HG03196 (cell line): ENCODE data around the gene GTF2IRD1.
"Not testable (repeated sequence)": the region's sequence is repeated elsewhere in the genome, so short reads cannot be mapped to it uniquely, and the experiment has no call there.

ENCODE experiments used
- ATAC-seq: cut with Tn5 transposase; IDR thresholded peaks from one replicate; pipeline ENCODE4 v1.9.1; 2021; ENCODE audit not compliant: unreplicated experiment

The GTF2IRD1 gene

DNA sequence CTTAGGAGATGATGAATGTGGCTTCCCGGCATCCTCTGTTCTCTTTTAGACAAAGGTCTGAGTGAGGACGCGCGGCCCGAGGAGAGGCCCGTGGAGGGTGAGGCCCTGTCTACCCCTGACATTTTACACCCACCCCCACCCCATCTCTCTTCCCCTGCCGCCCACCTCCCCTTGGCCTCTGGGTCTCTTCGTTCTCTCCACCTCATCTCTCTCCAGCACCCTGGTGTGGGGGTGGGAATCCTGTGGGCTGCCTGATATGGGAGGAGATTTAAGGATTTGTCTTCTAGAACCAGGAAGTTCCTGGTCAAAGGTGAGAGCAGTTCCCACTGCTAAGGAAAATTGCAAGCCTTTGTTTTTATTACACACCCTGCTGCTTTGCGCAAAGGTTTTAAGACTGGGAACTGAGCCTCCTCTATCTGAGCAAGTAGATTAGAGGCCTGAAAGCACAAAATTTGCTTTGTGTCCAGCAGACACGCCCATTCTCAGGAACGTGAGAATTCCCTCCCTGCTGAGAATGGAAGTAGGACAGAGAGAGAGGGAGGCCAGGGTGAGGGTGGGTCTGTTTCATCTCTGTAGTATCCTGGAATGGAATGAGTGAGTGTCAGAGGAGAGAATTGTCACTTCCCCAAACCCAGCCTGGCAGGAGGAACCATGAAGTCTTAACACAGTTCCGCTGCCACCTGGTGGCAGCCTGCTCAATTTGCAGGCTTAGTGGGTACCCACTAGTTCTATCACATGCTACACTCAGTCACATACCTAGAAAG lies 91.2 kb downstream of the GTF2IRD1 start:
- ATAC-seq: no peak

DNA sequence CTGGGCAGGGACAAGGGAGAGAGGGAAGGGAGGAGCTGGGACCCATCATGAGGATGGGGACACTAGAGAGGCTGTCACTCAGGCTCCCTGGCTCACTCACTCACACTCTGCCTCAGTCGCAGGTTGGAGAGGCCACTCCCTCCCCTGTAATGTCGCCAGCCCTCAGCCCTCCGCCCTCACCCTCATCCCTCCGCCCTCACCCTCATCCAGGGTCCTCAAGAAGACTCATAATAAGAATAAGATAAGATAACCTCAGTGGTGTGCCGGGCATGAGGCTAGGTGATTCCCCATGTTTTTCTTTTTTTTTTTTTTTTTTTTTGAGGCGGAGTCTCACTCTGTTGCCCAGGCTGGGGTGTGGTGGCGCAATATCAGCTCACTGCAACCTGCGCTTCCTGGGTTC lies 92.2 kb downstream of the GTF2IRD1 start:
- ATAC-seq: no peak

DNA sequence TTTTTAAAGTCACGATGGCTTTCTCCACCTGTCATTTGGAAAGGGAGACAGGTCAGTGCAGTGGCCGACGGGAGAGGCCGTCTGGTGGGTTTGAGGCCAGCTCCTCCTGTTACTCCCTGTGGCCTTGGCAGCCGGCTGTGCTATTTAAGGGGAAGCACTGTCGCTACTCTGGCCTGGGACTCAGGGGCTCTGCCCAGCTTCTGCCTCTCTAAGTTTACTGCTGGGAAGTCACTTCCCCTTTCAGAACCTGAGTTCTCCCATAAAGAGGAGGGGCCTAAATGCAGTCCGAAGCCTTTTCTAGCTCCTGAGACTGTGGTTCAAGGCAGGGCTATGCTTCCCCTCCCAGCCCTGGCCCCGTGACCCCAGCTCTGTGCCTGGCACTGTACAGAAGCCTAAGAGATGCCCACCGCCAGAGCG lies 99.9 kb downstream of the GTF2IRD1 start:
- ATAC-seq: not testable (repeated sequence)

DNA sequence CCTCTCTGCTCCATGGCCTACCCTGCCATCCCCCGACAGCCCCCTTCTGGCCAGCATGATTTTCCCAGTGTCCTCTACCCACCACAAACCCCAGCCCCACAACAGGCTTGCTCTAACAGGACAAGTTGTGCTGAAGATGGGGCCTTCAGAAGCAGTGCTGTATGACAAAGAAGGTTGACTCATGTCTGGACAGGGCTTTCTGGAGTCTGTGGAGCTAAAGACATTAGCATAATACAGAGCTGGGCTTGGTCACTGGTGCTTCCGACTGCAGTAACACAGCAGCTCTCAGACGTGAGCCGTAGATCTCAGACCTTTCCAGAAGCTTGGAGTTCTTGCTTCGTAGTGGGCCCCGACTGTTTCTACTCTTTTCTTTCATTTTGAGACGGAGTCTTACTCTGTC lies 100.5 kb downstream of the GTF2IRD1 start:
- no peak for ATAC-seq

DNA sequence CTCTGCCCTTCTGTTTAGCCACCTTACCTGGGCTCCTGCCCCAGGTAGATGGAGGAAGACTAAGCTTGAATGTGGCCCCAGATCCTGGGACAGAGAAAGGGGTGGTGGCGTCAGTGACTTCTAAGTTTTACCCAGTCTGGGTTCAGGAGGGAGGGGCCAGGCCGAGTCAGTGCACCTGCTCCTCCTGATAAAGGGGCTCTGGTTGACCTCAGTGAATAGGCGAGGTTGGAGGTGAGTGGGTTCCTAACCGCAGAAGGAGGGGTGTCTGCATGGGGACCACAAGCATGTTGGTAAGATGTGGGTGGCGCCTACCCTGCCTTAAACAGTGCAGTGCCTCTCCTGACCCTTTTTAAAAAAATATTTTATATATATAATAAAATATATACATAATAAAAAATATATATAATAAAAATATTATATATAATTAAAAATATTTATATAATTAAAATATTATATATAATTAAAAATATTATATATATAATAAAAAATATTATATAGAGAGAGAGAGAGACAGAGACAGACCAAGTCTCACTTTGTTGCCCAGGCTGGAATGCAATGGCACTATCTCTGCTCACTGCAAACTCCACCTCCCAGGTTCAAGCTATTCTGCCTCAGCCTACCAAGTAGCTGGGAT lies 106.5 kb downstream of the GTF2IRD1 start:
- ATAC-seq: no peak

DNA sequence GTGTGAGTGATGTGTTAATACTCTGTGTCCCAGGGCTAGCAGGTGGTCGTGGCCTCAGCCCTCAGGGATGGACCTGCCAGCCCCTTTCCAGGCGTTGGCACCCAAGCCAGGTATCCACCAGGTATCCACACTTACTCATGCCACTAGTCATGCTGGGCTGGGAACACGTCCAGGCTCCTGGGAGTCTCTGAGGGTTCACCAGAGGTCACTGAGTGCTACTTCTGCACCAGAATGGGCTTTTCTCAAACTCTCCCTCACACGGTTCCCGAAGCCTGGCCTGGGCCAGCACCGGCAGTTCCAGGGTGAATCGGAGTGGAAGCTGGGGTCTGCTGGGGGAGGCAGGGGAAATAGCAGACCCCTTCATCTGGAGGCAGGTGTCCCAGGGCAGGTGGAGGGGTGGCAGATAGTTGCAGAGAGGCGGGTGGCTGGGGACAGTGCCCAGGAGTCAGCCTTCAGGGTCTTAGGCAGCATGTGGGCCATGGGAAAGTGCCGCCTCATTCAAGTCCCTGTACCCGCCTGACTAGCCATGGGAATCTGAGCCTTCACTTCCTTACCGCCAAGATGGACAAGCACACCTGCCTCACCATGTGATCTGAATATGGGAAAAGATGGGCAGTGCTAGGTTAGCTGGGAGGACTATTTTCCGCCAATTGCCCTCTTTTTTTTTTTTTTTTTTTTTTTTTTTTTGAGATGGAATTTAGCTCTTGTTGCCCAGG lies 108.3 kb downstream of the GTF2IRD1 start:
- no peak for ATAC-seq

DNA sequence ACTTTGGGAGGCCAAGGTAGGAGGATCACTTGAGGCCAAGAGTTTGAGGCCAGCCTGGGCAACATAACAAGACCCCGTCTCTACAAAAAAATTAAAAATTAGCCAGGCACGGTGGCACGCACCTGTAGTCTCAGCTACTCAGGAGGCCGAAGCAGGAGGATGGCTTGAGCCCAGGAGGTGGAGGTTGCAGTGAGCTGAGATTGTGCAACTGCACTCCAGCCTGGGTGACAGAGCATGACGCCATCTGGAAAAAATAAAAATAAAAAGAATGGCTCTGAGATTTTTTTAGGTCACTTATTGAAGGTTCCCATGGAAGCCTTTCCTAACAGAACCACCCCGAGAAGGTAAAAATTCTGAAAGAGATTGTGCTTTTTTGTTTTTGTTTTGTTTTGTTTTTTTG lies 109.9 kb downstream of the GTF2IRD1 start:
- not testable (repeated sequence) for ATAC-seq

DNA sequence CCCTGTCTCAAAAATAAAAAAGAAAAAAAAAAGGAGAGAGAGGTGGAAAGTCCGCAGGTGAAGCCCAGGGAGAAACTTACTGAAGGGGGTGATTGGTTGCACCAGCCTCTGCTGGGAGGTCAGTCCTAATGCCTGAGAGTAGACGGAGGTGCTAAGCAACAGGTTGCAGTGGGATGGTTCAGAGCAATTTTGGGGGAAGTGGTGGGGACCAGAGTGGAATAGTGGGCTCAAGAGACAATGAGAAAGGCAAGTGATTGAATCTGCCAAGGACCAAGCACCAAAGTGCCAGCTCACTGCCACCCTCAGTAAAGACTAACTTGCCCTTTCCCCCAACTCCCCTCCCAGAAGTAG lies 113.6 kb downstream of the GTF2IRD1 start:
- no peak for ATAC-seq

DNA sequence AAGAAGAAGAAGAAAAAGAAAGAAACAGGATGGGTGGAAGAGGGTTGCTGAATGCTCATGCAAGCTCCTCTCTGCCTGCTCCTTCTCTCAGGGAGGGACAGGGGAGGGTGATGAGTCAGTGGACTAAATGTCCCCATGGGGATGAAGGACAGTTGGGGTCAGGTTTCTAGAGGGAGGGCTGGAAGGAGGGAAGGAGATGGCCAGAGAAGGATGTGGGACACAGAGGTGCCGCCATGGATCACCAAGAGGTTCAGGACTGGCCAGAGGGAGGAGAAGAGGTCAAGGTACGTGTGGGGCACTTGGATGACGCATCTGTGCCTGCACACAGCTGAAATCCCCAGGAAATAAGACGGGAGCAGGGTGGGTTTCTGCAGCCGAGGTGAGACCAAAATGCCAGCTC lies 115.0 kb downstream of the GTF2IRD1 start:
- no peak for ATAC-seq

DNA sequence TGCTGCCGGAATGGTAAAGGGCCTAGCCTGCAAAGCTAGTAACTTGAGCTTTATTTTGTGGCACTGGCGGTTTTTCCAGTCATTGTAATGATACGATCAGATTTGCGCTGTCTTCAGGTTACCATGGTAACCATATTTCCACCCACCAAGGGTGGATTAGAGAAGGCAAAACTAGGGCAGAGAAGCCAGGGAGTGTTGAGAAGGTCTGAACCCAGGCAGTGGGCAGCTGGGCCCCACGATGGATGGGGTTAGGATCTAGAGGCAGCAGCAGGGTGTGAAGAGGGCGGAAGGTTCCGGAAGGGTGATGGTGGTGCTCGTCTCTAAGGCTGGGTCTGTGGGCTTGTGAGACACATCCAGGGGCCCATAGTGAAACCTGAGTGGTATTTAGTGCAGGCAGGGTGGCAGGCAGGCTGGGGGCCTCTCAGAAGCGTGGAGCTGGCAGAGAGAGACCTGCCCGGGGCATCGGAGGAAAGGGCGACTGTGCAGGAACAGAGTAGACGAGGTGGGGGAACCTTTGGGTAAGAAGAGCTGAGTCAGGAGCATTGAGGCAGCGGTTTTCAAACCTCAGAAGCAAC lies 115.9 kb downstream of the GTF2IRD1 start:
- ATAC-seq: no peak

DNA sequence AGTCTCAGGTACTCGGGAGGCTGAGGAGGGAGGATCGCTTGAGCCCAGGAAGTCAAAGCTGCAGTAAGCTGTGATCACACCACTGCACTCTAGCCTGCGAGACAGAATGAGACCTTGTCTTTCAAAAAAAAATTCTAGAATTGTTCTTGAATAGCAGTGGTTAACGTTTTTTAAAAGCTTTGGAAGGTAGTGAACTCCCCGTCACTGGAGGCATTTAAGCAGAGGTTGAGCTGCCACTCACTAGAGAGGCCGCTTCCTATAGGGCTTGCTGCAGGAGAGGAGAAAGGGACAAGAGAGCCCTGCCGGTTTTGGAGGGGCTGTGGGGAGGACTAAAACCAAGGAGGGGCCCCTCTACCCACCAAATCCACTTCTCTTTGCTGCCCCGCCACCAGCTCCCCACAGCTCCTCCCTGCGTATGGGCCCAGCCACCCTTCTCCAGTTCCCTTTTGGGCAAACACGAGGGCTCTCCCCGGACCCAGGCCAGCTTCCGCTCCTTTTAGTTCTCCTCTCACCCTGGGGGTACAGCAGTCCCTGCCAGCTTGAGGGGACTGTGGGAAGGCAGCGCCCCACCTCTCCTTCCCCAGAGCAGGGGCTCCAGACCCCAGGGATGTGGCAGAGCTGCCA lies 116.9 kb downstream of the GTF2IRD1 start:
- ATAC-seq: no peak

DNA sequence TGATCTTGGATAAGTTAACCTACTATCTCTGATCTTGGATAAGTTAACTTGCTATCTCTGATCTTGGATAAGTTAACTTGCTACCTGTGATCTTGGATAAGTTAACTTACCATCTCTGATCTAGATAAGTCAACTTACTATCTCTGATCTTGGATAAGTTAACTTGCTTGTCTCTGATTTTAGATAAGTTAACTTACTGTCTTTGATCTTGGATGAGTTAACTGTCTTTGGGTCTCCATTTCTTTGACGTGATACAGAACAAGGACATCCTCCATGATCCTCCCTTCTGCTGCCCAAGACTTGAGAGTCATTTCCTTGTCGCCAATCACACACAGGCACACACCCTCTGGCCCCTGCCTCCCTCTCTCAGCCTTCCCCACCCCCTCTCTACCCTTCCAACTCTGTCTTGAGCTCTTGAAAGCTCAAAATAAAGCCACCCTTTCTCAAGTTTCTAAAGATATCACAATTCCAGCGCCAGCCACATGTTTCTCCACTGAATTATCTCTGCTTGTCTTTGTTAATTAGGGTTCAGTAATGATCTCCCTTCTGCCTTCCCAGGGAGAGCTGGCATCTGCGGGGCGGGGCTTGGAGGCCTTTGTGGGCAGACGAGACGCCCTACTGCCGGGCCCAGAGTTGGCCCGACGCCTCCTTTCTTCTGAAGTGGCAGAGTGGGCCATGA lies 118.7 kb downstream of the GTF2IRD1 start:
- ATAC-seq: no peak

DNA sequence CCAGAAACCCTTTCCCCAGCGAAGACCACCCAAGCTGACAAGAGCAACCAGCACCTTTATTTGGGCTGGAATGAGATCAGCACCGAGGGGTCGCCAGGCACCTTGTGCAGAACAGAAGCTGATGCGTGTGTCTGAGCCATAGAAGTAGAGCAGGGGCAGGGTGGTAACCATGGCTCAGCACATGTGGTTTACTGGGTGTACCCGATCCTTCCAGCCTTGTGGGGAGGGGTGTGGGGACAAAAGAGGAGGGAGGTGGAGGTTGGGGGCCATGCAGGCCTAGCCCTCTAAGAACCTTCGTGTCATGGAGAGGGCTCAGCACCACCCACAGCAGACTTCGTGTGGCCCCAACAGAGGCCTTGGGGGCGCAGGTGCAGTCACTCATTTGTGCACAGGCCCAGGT lies 119.8 kb downstream of the GTF2IRD1 start:
- ATAC-seq: no peak

DNA sequence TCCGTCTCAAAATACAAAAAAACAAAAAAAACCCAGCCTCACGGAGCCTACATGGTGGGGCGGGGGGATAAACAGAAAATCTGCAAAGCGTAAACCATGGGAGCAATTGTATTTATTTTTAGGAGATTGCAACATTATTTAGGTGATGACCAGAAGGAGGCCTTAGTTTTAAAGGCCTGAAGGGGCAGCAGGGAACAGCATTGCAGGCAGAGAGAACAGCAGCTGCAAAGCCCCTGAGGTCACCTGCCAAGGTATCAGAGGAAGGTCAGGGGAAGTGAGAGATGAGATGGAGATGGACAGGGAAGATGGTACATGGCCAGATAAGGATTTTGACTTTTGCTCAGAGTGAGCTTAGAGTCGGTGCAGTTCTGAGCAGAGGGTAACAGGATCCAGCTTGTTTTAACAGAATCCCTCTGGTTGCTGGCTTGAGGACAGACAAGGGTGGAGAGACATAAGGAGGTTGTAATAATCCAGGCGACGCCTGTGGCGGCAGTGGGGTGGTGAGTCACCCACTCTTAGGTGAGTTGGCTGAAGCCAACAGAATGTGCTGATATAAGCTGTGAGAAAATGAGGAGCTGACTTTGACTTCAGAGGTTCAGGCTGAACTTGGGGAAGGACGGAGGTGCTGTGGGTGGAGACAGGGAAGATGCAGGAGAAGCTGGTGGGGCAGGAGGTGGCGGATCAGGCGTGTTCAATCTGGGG lies 121.5 kb downstream of the GTF2IRD1 start:
- ATAC-seq: no peak

DNA sequence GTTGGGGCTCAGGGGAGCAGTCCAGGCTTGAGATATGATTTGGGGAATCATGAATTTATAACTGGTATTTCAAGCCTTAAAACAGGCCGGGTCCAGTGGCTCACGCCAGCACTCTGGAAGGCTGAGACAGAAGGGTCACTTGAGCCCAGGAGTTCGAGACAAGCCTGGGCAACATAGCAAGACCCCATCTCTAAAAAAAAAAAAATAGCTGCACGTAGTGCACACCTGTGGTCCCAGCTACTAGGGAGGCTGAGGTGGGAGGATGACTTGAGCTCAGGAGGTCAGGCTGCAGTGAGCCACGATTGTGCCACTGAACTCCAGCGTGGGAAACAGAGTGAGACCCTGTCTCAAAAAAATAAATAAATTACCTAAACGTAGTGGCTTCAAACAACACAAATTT lies 122.1 kb downstream of the GTF2IRD1 start:
- no peak for ATAC-seq

DNA sequence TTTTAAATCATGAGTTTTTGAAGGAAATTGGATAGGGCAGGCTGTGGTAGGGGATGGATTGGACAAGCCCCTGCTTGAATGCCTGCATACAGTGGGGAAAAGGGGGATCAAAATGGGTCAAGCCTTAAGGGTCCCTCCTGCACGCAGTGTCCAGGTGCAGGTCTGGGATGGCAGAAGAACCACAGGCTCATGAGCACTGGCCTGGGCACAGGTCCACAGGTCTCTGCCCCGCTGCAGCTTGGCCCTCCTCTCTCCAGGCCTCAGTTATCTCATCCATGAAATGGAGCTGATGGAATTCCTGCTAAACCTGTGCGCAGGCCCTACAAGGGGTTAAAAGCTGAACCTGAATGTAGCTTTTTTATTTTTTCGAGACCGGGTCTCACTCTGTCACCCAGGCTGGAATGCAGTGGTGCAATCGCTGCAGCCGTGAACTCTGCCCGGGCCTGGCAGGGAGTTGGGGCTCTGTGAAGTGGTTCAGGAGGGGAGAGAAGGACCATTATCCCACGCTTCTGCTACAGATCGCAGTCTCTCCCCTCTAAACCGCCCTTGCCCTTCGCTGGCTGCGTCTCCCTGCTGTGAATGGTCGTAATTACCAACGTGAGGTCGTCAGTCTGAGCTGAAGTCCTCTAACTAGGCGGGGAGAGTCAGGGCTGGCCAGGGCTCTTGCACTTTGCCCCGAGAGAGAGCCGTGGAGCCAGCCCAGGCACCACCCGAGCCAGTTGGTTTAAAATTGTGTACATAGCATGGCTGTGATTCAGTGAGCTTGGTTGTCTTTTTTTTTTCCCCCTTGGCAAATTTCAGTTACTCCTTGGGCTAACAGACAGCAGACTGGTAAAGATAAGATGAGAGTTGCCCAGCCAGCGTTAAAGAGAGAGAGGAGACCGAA lies 126.3 kb downstream of the GTF2IRD1 start:
- no peak for ATAC-seq

DNA sequence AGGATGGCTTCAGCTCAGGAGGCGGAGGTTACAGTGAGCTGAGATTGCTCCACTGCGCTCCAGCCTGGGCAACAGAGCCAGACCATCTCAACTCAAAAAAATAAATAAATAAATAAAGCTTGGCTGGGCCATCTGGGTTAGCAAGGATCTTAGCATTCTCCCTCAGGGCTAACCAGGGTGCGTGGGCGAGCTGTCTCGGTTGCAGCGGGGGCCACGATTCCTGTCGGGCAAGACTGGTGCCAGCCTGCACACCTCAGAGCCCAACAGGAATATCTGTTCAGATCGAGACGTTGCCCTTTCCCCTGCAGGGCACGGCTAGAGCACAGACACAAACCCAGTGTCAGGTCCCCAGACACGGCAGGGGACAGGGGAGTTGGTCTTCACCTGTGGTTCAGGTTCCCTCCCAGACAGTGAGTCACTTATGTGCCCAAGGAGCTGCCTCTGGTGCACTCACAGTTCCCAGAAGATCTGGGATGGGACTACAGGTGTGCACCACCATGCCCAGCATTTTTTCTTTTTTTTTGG lies 128.3 kb downstream of the GTF2IRD1 start:
- ATAC-seq: no peak

DNA sequence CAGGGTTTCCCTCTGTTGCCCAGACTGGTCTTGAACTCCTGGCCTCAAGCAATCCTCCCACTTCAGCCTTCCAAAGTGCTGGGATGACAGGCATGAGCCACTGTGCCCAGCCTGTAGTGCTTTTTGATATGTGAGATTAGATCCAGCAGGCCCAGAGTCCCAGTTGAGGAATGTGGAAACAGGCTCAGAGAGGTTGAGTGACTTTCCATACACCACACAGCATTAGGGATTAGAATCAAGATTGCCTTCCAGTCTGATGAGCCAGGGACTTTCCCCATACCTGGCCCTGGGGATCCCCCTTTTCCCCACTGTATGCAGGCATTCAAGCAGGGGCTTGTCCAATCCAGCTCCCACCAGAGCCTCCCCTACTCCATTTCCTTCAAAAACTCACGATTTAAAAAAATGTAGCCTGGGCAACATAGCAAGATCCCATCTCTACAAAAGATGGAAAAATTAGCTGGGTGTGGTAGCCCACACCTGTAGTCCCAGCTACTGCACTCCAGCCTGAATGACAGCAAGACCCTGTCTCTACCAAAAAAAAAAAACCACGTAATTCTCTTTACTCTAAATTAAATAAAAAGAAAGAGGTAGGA lies 128.8 kb downstream of the GTF2IRD1 start:
- ATAC-seq: no peak

DNA sequence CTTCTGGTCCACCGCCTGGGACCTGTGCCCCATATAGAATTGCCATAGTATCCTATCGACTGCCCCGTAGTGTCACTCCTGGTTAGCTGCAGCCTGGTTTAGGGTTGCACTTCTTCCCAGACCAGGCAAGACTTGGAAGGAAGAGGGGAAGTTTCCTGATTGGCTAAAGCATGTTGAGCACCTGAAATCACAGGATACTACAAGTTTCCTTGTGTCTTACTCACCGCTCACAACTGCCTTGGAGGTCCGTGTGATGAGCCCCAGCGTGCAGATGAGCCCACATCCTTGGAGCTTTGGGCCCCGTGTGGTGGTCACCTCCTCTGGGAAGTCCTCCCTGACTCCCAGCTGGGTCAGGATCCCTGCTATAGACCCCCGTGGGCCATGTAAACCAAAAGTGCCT lies 129.9 kb downstream of the GTF2IRD1 start:
- no peak for ATAC-seq
